Measurements from ENCODE around the gene EN1.

EN1 gene

DNA sequence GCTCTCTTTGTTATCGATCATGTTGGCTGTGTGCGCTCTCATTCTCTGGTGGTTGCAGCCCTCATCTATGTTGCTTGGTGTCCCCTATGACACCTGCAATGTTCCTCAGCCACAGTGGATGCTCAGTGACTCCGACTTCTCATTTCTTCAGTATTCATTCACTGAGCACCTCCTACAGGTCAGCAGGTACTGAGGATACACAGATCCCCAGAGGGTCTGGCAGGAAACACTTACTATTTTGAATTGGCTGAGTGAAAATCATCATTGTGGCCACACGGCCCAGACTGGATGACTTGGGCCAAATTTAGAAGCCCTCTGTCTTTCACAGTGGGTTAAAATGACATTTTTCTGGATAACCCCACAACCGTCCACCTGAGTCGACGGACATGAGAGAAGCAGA, 32.1 kb downstream of the EN1 start:
- no peaks in the 10 kb centered on the region for H3K9me3 ChIP-seq (ENCODE audit: insufficient read depth, low read depth, low read length)
- no peaks in the 10 kb centered on the region for H3F3A ChIP-seq (ENCODE audit: low read depth)
- no peak overlapping the region for H3K4me3 ChIP-seq (ENCODE audit: low read length, poor library complexity, severe bottlenecking)
- no peaks in the 10 kb centered on the region for H3K27me3 ChIP-seq (ENCODE audit: insufficient read depth, low read length, poor library complexity, severe bottlenecking)
- H3K36me3 ChIP-seq (ENCODE audit: insufficient read depth, low read length): no peaks in the 10 kb centered on the region
- H3K4me2 ChIP-seq (ENCODE audit: low read depth, low read length, poor library complexity, severe bottlenecking): no peak overlapping the region
- no peaks in the 10 kb centered on the region for H3K9me2 ChIP-seq (replicated peaks; ENCODE audit: low read depth, low read length)
- no peaks in the 10 kb centered on the region for H4K20me1 ChIP-seq (ENCODE audit: insufficient read depth, low read length, poor library complexity, severe bottlenecking)
- no peak overlapping the region for H3K9ac ChIP-seq (ENCODE audit: low read depth, low read length, poor library complexity, severe bottlenecking)
- no peaks in the 10 kb centered on the region for H3K4me1 ChIP-seq (ENCODE audit: insufficient read depth, low read length, poor library complexity, severe bottlenecking)
- no peaks in the 10 kb centered on the region for H3K79me2 ChIP-seq (ENCODE audit: insufficient read depth, low read length)
- H2AFZ ChIP-seq (ENCODE audit: low read length): no peak overlapping the region
- TF ChIP-seq EZH2phosphoT487 (IDR thresholded peaks at IDR 0.05; ENCODE audit: borderline replicate concordance): no peak
- TF ChIP-seq, protein P1, sequence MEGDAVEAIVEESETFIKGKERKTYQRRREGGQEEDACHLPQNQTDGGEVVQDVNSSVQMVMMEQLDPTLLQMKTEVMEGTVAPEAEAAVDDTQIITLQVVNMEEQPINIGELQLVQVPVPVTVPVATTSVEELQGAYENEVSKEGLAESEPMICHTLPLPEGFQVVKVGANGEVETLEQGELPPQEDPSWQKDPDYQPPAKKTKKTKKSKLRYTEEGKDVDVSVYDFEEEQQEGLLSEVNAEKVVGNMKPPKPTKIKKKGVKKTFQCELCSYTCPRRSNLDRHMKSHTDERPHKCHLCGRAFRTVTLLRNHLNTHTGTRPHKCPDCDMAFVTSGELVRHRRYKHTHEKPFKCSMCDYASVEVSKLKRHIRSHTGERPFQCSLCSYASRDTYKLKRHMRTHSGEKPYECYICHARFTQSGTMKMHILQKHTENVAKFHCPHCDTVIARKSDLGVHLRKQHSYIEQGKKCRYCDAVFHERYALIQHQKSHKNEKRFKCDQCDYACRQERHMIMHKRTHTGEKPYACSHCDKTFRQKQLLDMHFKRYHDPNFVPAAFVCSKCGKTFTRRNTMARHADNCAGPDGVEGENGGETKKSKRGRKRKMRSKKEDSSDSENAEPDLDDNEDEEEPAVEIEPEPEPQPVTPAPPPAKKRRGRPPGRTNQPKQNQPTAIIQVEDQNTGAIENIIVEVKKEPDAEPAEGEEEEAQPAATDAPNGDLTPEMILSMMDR (conservative IDR thresholded peaks at IDR 0.05; ENCODE audit: low read length): no peak

DNA sequence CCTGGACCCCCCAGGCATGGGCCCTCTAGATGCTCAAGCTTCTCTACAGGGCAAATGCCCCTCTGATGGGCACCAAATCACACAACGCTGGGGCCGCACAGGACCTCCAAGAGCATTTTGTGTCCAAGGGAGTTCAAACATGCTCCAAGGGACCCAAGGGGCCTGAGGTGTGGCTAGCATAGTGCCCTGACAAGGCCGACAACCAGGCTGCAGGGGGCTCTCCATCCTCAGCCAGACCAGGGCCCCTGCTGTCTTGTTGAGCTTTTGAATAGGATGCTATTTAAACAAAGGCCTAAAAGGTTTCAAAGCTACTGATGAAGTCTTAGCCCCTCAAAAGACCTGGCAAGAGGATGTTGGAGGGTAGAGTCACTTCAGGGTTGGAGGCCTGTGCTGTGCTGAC, 33.1 kb downstream of the EN1 start:
- no peaks in the 10 kb centered on the region for H3K9me3 ChIP-seq (ENCODE audit: insufficient read depth, low read depth, low read length)
- no peaks in the 10 kb centered on the region for H3K9me2 ChIP-seq (replicated peaks; ENCODE audit: low read depth, low read length)
- H3K27me3 ChIP-seq (ENCODE audit: insufficient read depth, low read length, poor library complexity, severe bottlenecking): no peaks in the 10 kb centered on the region
- H4K20me1 ChIP-seq (ENCODE audit: insufficient read depth, low read length, poor library complexity, severe bottlenecking): no peaks in the 10 kb centered on the region
- H3F3A ChIP-seq (ENCODE audit: low read depth): no peaks in the 10 kb centered on the region
- TF ChIP-seq, protein P1 (conservative IDR thresholded peaks at IDR 0.05; ENCODE audit: low read length): no peak
- no peak for TF ChIP-seq EZH2phosphoT487 (IDR thresholded peaks at IDR 0.05; ENCODE audit: borderline replicate concordance)
- H3K4me2 ChIP-seq (ENCODE audit: low read depth, low read length, poor library complexity, severe bottlenecking): no peak overlapping the region
- H3K79me2 ChIP-seq (ENCODE audit: insufficient read depth, low read length): no peaks in the 10 kb centered on the region
- H2AFZ ChIP-seq (ENCODE audit: low read length): no peak overlapping the region
- no peak overlapping the region for H3K9ac ChIP-seq (ENCODE audit: low read depth, low read length, poor library complexity, severe bottlenecking)
- H3K4me3 ChIP-seq (ENCODE audit: low read length, poor library complexity, severe bottlenecking): no peak overlapping the region
- H3K4me1 ChIP-seq (ENCODE audit: insufficient read depth, low read length, poor library complexity, severe bottlenecking): no peaks in the 10 kb centered on the region
- no peaks in the 10 kb centered on the region for H3K36me3 ChIP-seq (ENCODE audit: insufficient read depth, low read length)

DNA sequence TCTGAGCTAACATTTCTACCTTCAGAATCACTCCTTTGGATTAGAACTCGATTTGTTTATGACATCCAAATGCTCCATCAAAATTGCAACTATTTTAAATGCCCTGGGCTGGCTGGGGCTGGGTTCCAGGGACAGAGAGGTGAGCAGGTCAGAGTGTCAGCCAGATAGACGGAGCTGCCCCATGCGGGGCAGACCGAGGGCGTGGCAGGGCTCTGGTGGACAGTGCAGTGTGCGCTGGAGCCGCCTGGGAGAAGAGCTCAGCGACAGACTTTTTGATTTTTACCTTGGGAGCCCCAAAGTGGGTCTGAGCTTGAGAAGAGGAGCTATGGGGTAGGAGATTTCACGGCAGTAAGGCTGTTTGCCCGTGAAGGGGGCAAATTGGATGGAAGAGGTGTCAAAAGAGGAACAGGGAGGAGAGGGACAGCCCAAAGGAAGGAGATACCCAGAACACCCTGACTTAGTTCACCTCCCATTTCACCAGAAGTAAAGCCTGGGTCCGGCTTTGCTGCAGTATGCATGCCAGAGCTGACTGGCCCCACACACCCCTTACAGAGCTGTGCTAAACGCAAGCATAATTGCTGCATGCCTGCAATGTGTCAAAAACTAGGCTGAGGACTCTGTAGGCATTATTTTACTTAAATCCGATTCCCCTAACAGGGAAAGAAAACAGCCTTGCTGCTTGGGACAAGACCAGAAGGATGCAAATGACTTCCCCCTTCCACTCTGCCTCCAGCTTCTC, 33.7 kb downstream of the EN1 start:
- H3K9me2 ChIP-seq (replicated peaks; ENCODE audit: low read depth, low read length): no peaks in the 10 kb centered on the region
- TF ChIP-seq, protein P1 (conservative IDR thresholded peaks at IDR 0.05; ENCODE audit: low read length): no peak
- no peak for TF ChIP-seq EZH2phosphoT487 (IDR thresholded peaks at IDR 0.05; ENCODE audit: borderline replicate concordance)
- no peak overlapping the region for H3K9ac ChIP-seq (ENCODE audit: low read depth, low read length, poor library complexity, severe bottlenecking)
- no peaks in the 10 kb centered on the region for H3K36me3 ChIP-seq (ENCODE audit: insufficient read depth, low read length)
- no peaks in the 10 kb centered on the region for H3K9me3 ChIP-seq (ENCODE audit: insufficient read depth, low read depth, low read length)
- H3K4me2 ChIP-seq (ENCODE audit: low read depth, low read length, poor library complexity, severe bottlenecking): no peak overlapping the region
- no peaks in the 10 kb centered on the region for H3K79me2 ChIP-seq (ENCODE audit: insufficient read depth, low read length)
- no peaks in the 10 kb centered on the region for H3K4me1 ChIP-seq (ENCODE audit: insufficient read depth, low read length, poor library complexity, severe bottlenecking)
- H3K27me3 ChIP-seq (ENCODE audit: insufficient read depth, low read length, poor library complexity, severe bottlenecking): no peaks in the 10 kb centered on the region
- H3K4me3 ChIP-seq (ENCODE audit: low read length, poor library complexity, severe bottlenecking): no peak overlapping the region
- no peak overlapping the region for H2AFZ ChIP-seq (ENCODE audit: low read length)
- no peaks in the 10 kb centered on the region for H4K20me1 ChIP-seq (ENCODE audit: insufficient read depth, low read length, poor library complexity, severe bottlenecking)
- H3F3A ChIP-seq (ENCODE audit: low read depth): no peaks in the 10 kb centered on the region

All from Loucy (cell line).